ENCODE measurements around the gene NLRP6.

GRCh38 chr11:236774-237767 lies 41.1 kb upstream of the NLRP6 start, which contains the start of gene PSMD13:
- TF ChIP-seq CTCF (IDR thresholded peaks at IDR 0.05): no peak
- TF ChIP-seq POLR2A (IDR thresholded peaks at IDR 0.05): peak in 1 of 2 donors; percentile 74
